GM12873 (cell line): ENCODE data around the gene FMNL2.

Experiments
- TF ChIP-seq, protein P1 (sequence below): IDR thresholded peaks from 2 replicates; pipeline ENCODE4 v1.5.1; 2012; ENCODE audit warnings: low read depth, mild to moderate bottlenecking, moderate library complexity, low read length, control low read depth; ENCODE audit not compliant: insufficient read depth; ENCODE audit errors: missing control alignments

The FMNL2 gene

DNA sequence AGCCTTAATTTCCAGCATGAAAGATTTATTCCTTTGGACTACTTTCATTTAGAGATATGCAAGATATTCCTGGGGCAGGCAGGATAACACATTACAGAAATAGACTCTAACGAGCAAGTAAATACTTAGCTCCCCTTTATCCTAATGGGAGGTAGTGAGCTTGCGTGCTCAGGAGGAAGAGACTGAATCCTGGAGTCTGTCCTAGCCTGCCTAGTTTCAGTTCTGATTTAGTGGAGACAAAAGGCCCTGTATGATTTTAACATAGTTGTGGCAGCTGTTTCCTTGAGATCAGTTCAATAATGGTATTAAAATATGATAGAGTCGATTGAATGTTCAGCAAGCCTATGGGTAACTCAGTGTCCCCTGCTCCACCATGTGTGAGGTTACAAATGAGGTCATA is 109.5 kb downstream of the FMNL2 start:
- TF ChIP-seq, protein P1, sequence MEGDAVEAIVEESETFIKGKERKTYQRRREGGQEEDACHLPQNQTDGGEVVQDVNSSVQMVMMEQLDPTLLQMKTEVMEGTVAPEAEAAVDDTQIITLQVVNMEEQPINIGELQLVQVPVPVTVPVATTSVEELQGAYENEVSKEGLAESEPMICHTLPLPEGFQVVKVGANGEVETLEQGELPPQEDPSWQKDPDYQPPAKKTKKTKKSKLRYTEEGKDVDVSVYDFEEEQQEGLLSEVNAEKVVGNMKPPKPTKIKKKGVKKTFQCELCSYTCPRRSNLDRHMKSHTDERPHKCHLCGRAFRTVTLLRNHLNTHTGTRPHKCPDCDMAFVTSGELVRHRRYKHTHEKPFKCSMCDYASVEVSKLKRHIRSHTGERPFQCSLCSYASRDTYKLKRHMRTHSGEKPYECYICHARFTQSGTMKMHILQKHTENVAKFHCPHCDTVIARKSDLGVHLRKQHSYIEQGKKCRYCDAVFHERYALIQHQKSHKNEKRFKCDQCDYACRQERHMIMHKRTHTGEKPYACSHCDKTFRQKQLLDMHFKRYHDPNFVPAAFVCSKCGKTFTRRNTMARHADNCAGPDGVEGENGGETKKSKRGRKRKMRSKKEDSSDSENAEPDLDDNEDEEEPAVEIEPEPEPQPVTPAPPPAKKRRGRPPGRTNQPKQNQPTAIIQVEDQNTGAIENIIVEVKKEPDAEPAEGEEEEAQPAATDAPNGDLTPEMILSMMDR, result no peak

DNA sequence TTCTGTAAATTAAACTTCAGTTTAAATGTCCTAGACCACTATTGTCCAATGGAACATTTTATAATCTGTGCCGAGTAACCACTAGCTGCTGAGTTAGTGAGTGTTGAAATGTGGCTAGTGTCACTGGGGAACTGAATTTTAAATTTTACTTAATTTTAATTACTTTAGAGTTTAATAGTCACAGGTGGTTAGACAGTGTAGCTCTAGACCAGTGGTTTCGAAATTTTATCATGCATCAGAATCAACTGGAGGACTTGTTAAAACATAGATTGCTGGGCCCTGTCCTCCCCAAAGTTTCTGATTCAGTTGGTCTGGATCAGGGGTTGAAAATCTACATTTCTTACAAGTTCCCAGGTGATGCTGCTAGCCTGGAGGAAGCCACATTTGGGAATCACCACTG is 110.4 kb downstream of the FMNL2 start:
- TF ChIP-seq, protein P1, result no peak

DNA sequence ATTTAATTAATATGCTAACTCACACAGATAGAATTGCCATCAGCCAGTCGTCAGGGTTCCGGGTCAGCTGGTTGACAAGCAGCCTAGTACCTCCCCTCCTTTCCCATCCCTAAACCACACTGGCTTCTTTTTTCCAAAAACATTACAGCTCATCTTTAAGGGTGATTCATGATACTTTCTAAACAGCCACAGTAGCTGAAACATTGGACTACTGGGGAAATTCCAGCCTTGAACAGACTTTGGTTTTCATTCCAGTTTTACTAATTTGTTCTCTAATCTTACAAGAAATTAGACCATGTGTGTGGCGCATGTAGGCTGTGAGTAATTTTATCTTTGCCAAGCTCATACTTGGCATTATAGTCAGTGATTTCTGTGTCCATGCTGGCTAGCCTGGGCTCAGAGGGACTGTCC is 110.8 kb downstream of the FMNL2 start:
- TF ChIP-seq, protein P1, result no peak

DNA sequence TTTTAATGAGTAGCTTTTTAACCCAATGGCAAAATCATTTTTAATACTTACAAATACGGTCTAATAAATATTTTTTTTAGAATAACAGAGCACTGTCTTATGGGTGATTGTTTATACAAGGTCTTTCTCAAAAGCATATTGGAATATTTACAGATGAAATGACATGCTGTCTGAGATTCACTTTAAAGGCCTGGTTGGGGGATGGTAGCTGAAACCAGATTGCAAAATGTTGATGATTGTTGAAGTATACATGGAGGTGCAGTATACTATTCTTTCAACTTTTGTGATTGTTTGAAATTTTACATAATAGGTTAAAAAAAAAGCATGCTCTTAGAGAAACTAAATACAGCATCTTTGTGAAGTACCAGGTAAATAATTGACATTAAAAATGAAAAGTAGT is 111.2 kb downstream of the FMNL2 start:
- TF ChIP-seq, protein P1, result no peak

DNA sequence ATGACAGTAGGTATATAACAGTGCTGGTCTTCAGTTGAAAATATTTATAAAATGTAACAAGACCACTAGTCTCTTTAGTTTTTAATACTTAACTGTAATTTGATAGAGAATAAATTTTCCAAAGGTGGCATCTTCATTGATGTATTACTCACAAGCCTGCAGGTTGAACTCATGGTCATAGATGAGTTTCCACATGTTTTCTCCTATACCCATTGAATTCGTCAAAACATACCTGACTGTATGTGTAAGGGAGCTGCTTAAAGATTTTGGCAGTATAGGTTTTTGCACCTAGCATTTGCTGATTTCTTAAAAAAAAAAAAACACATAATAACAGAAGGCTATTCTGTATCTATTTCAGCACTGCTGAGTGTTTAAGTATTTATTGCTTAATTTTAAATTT is 112.9 kb downstream of the FMNL2 start:
- TF ChIP-seq, protein P1, result no peak

DNA sequence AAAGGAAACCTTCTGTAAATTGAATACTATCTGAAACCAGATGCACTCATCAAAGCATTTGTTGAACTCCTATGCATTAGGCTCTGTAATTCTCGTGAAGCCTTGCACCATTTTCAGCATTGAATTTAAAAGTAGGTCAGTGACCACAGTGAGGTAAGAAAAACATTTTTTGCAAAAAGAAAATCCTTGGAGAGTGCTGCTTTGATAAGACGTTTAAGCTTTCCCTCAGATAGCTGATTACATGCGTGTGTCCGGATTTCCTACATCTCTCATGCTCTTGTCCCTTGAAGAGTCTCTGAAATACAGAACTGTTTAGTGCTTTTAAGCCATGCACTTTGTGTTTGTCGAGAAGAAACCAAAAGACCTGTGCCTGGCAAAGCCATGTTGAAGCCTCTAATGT is 113.6 kb downstream of the FMNL2 start:
- TF ChIP-seq, protein P1, result no peak

DNA sequence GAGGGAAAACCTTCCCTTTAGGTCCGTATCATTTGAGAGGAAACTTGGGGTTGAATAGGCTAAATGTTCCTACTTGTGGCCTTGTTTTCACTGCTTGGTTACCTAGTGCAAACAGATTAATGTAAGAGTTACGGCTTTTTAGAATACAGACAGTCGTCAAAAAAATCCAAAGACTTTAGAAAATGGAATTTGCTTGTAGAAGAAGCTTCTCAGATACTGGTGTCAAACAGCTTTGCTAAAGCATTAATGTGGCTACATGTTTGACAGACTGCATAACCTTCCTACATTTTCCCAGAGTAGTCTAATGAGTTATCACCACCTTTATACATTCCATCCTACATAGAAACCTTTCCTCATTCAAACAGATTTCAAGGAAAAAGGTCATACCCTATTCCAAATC is 114.6 kb downstream of the FMNL2 start:
- TF ChIP-seq, protein P1, result no peak
